Measurements from ENCODE around the gene MAP3K15. TPM values are rescaled to one million over a fixed set of nuclear protein-coding genes. Genes with fewer than 3 reads are reported as not detected.

Gene MAP3K15
- not detected for total RNA-seq

- TF ChIP-seq CTCF (IDR thresholded peaks at IDR 0.05; ENCODE audit: low read depth), result no peak
Observed at GRCh38 chrX:19514791-19515614, at the start of gene MAP3K15. TSS of gene MAP3K15 (minus strand) at chrX:19515508. CDS start at chrX:19515261, 247 bp downstream.

GRCh38 chrX:19564606-19565005 lies 49.3 kb upstream of the MAP3K15 start:
- TF ChIP-seq CTCF (IDR thresholded peaks at IDR 0.05; ENCODE audit: low read depth), result no peak

GRCh38 chrX:19563746-19564145 lies 48.4 kb upstream of the MAP3K15 start:
- no peak for TF ChIP-seq CTCF (IDR thresholded peaks at IDR 0.05; ENCODE audit: low read depth)

- TF ChIP-seq CTCF (IDR thresholded peaks at IDR 0.05; ENCODE audit: low read depth), result no peak
Observed at GRCh38 chrX:19563327-19563726, 48.0 kb upstream of the MAP3K15 start.

GRCh38 chrX:19560611-19561010 lies 45.3 kb upstream of the MAP3K15 start:
- no peak for TF ChIP-seq CTCF (IDR thresholded peaks at IDR 0.05; ENCODE audit: low read depth)

- no peak for TF ChIP-seq CTCF (IDR thresholded peaks at IDR 0.05; ENCODE audit: low read depth)
Observed at GRCh38 chrX:19557822-19558221, 42.5 kb upstream of the MAP3K15 start.

GRCh38 chrX:19556202-19556601 lies 40.9 kb upstream of the MAP3K15 start:
- TF ChIP-seq CTCF (IDR thresholded peaks at IDR 0.05; ENCODE audit: low read depth), result no peak
